ENCODE data around the gene ITPRID1. TPM values are rescaled to one million over a fixed set of nuclear protein-coding genes. Genes with fewer than 3 reads are reported as not detected.

ITPRID1 gene
- total RNA-seq, 1 donor from 2014 or later = not detected

- H3K27ac ChIP-seq = no peak overlapping the region
- DNase-seq (ENCODE audit: extremely low spot score in 2 of 2) = no peak
Measured at GRCh38 chr7:31494421-31494820, 19.5 kb upstream of the ITPRID1 start.

GRCh38 chr7:31495653-31496052 is 18.2 kb upstream of the ITPRID1 start:
- no peak for TF ChIP-seq CTCF (IDR thresholded peaks at IDR 0.05)
- no peak for TF ChIP-seq POLR2A (IDR thresholded peaks at IDR 0.05)
- no peak for TF ChIP-seq POLR2AphosphoS5 (IDR thresholded peaks at IDR 0.05; ENCODE audit: insufficient read depth in 1 of 2, low read depth in 1 of 2)
- Histone ChIP-seq H3K4me1 (no peaks in the 10 kb centered on the region), H3K27me3 (no peaks in the 10 kb centered on the region), H3K36me3 (no peaks in the 10 kb centered on the region), H3K9me3 (no peaks in the 10 kb centered on the region), H3K4me3 (no peak overlapping the region), H3K27ac (no peak overlapping the region)
- intact Hi-C loops (cut with DNase I) = no loop called here
- no peak for DNase-seq (ENCODE audit: extremely low spot score in 2 of 2)

More at GRCh38 chr7:31494421-31494820, 19.5 kb upstream of the ITPRID1 start:
- TF ChIP-seq POLR2AphosphoS5 (IDR thresholded peaks at IDR 0.05; ENCODE audit: insufficient read depth in 1 of 2, low read depth in 1 of 2) (no peak), CTCF (IDR thresholded peaks at IDR 0.05) (no peak), POLR2A (IDR thresholded peaks at IDR 0.05) (no peak)
- intact Hi-C loops (cut with DNase I) = no loop called here
- Histone ChIP-seq H3K36me3 (no peaks in the 10 kb centered on the region), H3K27me3 (no peaks in the 10 kb centered on the region), H3K4me1 (no peaks in the 10 kb centered on the region), H3K4me3 (no peak overlapping the region), H3K9me3 (no peaks in the 10 kb centered on the region)

- no peak overlapping the region for H3K4me3 ChIP-seq
- no peak for DNase-seq (ENCODE audit: extremely low spot score in 2 of 2)
- H3K9me3 ChIP-seq = no peaks in the 10 kb centered on the region
- H3K27me3 ChIP-seq = no peaks in the 10 kb centered on the region
- intact Hi-C loops (cut with DNase I) = no loop called here
- H3K36me3 ChIP-seq = no peaks in the 10 kb centered on the region
- TF ChIP-seq CTCF (IDR thresholded peaks at IDR 0.05) (no peak), POLR2A (IDR thresholded peaks at IDR 0.05) (no peak), POLR2AphosphoS5 (IDR thresholded peaks at IDR 0.05; ENCODE audit: insufficient read depth in 1 of 2, low read depth in 1 of 2) (no peak)
- no peaks in the 10 kb centered on the region for H3K4me1 ChIP-seq
- no peak overlapping the region for H3K27ac ChIP-seq
Measured at GRCh38 chr7:31497516-31497915, 16.4 kb upstream of the ITPRID1 start.

- H3K27me3 ChIP-seq = no peaks in the 10 kb centered on the region
- intact Hi-C loops (cut with DNase I) = no loop called here
- no peak for TF ChIP-seq CTCF (IDR thresholded peaks at IDR 0.05)
- no peak for TF ChIP-seq POLR2A (IDR thresholded peaks at IDR 0.05)
- TF ChIP-seq POLR2AphosphoS5 (IDR thresholded peaks at IDR 0.05; ENCODE audit: insufficient read depth in 1 of 2, low read depth in 1 of 2) = no peak
- H3K4me1 ChIP-seq = no peaks in the 10 kb centered on the region
- DNase-seq (ENCODE audit: extremely low spot score in 2 of 2) = no peak
- no peak overlapping the region for H3K4me3 ChIP-seq
- H3K9me3 ChIP-seq = no peaks in the 10 kb centered on the region
- H3K36me3 ChIP-seq = no peaks in the 10 kb centered on the region
- H3K27ac ChIP-seq = no peak overlapping the region
Measured at GRCh38 chr7:31500656-31501055, 13.2 kb upstream of the ITPRID1 start.

- no peak for DNase-seq (ENCODE audit: extremely low spot score in 2 of 2)
- Histone ChIP-seq H3K36me3 (no peaks in the 10 kb centered on the region), H3K27me3 (no peaks in the 10 kb centered on the region), H3K4me1 (no peaks in the 10 kb centered on the region), H3K9me3 (no peaks in the 10 kb centered on the region), H3K4me3 (no peak overlapping the region), H3K27ac (no peak overlapping the region)
- TF ChIP-seq CTCF (IDR thresholded peaks at IDR 0.05) = no peak
- TF ChIP-seq POLR2AphosphoS5 (IDR thresholded peaks at IDR 0.05; ENCODE audit: insufficient read depth in 1 of 2, low read depth in 1 of 2) = no peak
- intact Hi-C loops (cut with DNase I) = no loop called here
Measured at GRCh38 chr7:31508823-31509222, 5.1 kb upstream of the ITPRID1 start.

Measured in vagina (tissue), 2 donors.